Peyer's patch (tissue), 4 donors: ENCODE data around the gene TNFRSF8.

ENCODE experiments used
- POLR2A ChIP-seq, 2 donors: fragments of 450-650 bp; IDR thresholded peaks; one replicate each; pipeline ENCODE4 v1.5.1; 2017; ENCODE audit warnings: antibody characterized with exemption in 2 of 2, mild to moderate bottlenecking in 2 of 2, moderate library complexity in 2 of 2
- TF ChIP-seq, protein P1 (sequence below), 6 experiments: fragments of 450-650 bp in 4 of 6; fragments of 200-600 bp in 2 of 6; sonication (generic) in 1 of 6; IDR thresholded peaks; one replicate each; pipeline ENCODE4 v1.5.1; 2017 to 2019; ENCODE audit warnings: antibody characterized with exemption in 6 of 6, mild to moderate bottlenecking in 3 of 6, moderate library complexity in 1 of 6

GRCh38 chr1:12171206-12172041 is 108.3 kb downstream of the TNFRSF8 start:
- TF ChIP-seq, protein P1, sequence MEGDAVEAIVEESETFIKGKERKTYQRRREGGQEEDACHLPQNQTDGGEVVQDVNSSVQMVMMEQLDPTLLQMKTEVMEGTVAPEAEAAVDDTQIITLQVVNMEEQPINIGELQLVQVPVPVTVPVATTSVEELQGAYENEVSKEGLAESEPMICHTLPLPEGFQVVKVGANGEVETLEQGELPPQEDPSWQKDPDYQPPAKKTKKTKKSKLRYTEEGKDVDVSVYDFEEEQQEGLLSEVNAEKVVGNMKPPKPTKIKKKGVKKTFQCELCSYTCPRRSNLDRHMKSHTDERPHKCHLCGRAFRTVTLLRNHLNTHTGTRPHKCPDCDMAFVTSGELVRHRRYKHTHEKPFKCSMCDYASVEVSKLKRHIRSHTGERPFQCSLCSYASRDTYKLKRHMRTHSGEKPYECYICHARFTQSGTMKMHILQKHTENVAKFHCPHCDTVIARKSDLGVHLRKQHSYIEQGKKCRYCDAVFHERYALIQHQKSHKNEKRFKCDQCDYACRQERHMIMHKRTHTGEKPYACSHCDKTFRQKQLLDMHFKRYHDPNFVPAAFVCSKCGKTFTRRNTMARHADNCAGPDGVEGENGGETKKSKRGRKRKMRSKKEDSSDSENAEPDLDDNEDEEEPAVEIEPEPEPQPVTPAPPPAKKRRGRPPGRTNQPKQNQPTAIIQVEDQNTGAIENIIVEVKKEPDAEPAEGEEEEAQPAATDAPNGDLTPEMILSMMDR (IDR thresholded peaks at IDR 0.05): no peak
- TF ChIP-seq POLR2A (IDR thresholded peaks at IDR 0.05): no peak
